Natural killer cell (primary cell): Measurements from ENCODE around the gene CPA2. TPM values are rescaled to one million over a fixed set of nuclear protein-coding genes. Genes with fewer than 3 reads are reported as not detected.

Experiments used
- ATAC-seq, 3 donors: fragments of 150-1000 bp in 2 of 3; fragments of 200-7000 bp in 1 of 3; cut with Tn5 transposase; 1 replicate in 1 of 3; 2 replicates in 2 of 3; pipeline ENCODE4 v1.10.0; 2021; ENCODE audit warnings: mild to moderate bottlenecking in 2 of 3, moderate library complexity in 2 of 3
- DNase-seq, 2 donors: peaks; one replicate each; pipeline versions ENCODE4 v3.0.0 to v3.0.0-alpha.2; 2013 to 2021; ENCODE audit warnings: mixed read lengths in 1 of 2
- H3K27ac ChIP-seq: one replicate; pipeline ENCODE4 v1.5.1; 2013; ENCODE audit warnings: mild to moderate bottlenecking, low read length
- H3K27me3 ChIP-seq: one replicate; pipeline ENCODE4 v1.6.1; 2013; ENCODE audit warnings: low read length; ENCODE audit not compliant: control insufficient read depth, insufficient read depth
- H3K36me3 ChIP-seq: one replicate; pipeline ENCODE4 v1.6.1; 2013; ENCODE audit warnings: low read length; ENCODE audit not compliant: control insufficient read depth, insufficient read depth
- H3K4me1 ChIP-seq: one replicate; pipeline ENCODE4 v1.6.1; 2013; ENCODE audit warnings: low read length; ENCODE audit not compliant: control insufficient read depth, insufficient read depth
- H3K4me3 ChIP-seq: one replicate; pipeline ENCODE4 v1.5.1; 2013; ENCODE audit warnings: low read length
- H3K9me3 ChIP-seq: one replicate; pipeline ENCODE4 v1.6.1; 2013; ENCODE audit warnings: low read length; ENCODE audit not compliant: control insufficient read depth, insufficient read depth
- H3K27ac Mint-ChIP-seq, 2 donors: one replicate each; pipeline ENCODE4 v1.8.0; 2022; ENCODE audit warnings: mild to moderate bottlenecking in 2 of 2, mixed read lengths in 2 of 2, moderate library complexity in 1 of 2
- H3K27me3 Mint-ChIP-seq, 2 donors: one replicate each; pipeline ENCODE4 v1.8.0; 2022; ENCODE audit warnings: low read depth in 2 of 2, mixed read lengths in 2 of 2
- H3K36me3 Mint-ChIP-seq: one replicate; pipeline ENCODE4 v1.8.0; 2022; ENCODE audit warnings: mixed read lengths
- H3K4me1 Mint-ChIP-seq, 2 donors: one replicate each; pipeline ENCODE4 v1.8.0; 2022; ENCODE audit warnings: mixed read lengths in 2 of 2
- H3K4me3 Mint-ChIP-seq: one replicate; pipeline ENCODE4 v1.8.0; 2022; ENCODE audit warnings: mild to moderate bottlenecking, moderate library complexity, mixed read lengths
- H3K9me3 Mint-ChIP-seq, 2 donors: one replicate each; pipeline ENCODE4 v1.8.0; 2022; ENCODE audit warnings: mixed read lengths in 2 of 2
- CTCF ChIP-seq: fragments of 200-600 bp; IDR thresholded peaks from one replicate; pipeline ENCODE4 v1.8.0; 2022; ENCODE audit warnings: antibody characterized with exemption
- WGBS: methylation state at CpG from one replicate; pipeline ENCODE4 v1.1.7; 2013; ENCODE audit warnings: missing lambda C conversion rate; ENCODE audit not compliant: insufficient coverage; 5-methylcytosine and 5-hydroxymethylcytosine counted together
- intact Hi-C: fragments of 100-400 bp; cut with micrococcal nuclease; formaldehyde crosslinking; loops from one replicate; pipeline ENCODE4 v1.14.2; 2022
- total RNA-seq, 4 donors: library from RNA; stranded (reverse); fragments of 120-200 nt in 1 of 4; gene quantifications; one replicate each; pipeline versions ENCODE4 v1.2.3 to v1.2.4, GENCODE V29; 2013 to 2022

CPA2 gene
- total RNA-seq, 3 donors from 2014 or later (not counting 1 experiment from before 2014, with no cell fraction given) = not detected

GRCh38 chr7:130273933-130274255, 7.2 kb downstream of the CPA2 start:
- Histone ChIP-seq H3K27me3 (peaks cover 3% of the 10 kb centered on the region), H3K4me3 (no peak overlapping the region), H3K9me3 (no peaks in the 10 kb centered on the region), H3K27ac (no peak overlapping the region), H3K4me1 (peaks cover 4% of the 10 kb centered on the region), H3K36me3 (no peaks in the 10 kb centered on the region)
- Mint-ChIP-seq H3K4me3 (no peak overlapping the region), H3K27me3 (peaks cover 34 to 35% of the 10 kb centered on the region in 2 donors), H3K27ac (no peak overlapping the region), H3K36me3 (no peaks in the 10 kb centered on the region), H3K9me3 (no peaks in the 10 kb centered on the region), H3K4me1 (no peaks in the 10 kb centered on the region)
- TF ChIP-seq CTCF = no peak
- DNase-seq = no peak
- intact Hi-C loops = no loop called here
- 81% methylated on average over 9 of the region's 11 CpGs for WGBS
- no peak for ATAC-seq

- no peaks in the 10 kb centered on the region for H3K36me3 Mint-ChIP-seq
- Histone ChIP-seq H3K27me3 (peaks cover 3% of the 10 kb centered on the region), H3K36me3 (no peaks in the 10 kb centered on the region), H3K4me3 (no peak overlapping the region), H3K9me3 (no peaks in the 10 kb centered on the region), H3K4me1 (peaks cover 4% of the 10 kb centered on the region), H3K27ac (no peak overlapping the region)
- H3K27ac Mint-ChIP-seq = no peak overlapping the region
- intact Hi-C loops = no loop called here
- ATAC-seq (no peak), DNase-seq (no peak)
- peaks cover 34 to 35% of the 10 kb centered on the region in 2 donors for H3K27me3 Mint-ChIP-seq
- H3K4me3 Mint-ChIP-seq = no peak overlapping the region
- no peak for TF ChIP-seq CTCF
- no peaks in the 10 kb centered on the region for H3K9me3 Mint-ChIP-seq
- WGBS = no CpG with 5 or more reads among the region's 1 CpG
- H3K4me1 Mint-ChIP-seq = no peaks in the 10 kb centered on the region
Measured at GRCh38 chr7:130274296-130274695, 7.6 kb downstream of the CPA2 start.

GRCh38 chr7:130274983-130275591, 8.4 kb downstream of the CPA2 start:
- Mint-ChIP-seq H3K36me3 (no peaks in the 10 kb centered on the region), H3K4me1 (no peaks in the 10 kb centered on the region), H3K27ac (no peak overlapping the region), H3K9me3 (no peaks in the 10 kb centered on the region), H3K4me3 (no peak overlapping the region), H3K27me3 (peaks cover 34 to 35% of the 10 kb centered on the region in 2 donors)
- DNase-seq = no peak
- no peak for ATAC-seq
- no peak overlapping the region for H3K4me3 ChIP-seq
- WGBS = 92% methylated on average over 10 of the region's 11 CpGs
- no peak for TF ChIP-seq CTCF
- H3K4me1 ChIP-seq = peaks cover 4% of the 10 kb centered on the region
- no peaks in the 10 kb centered on the region for H3K9me3 ChIP-seq
- H3K27ac ChIP-seq = no peak overlapping the region
- intact Hi-C loops = no loop called here
- H3K36me3 ChIP-seq = no peaks in the 10 kb centered on the region
- peaks cover 3% of the 10 kb centered on the region for H3K27me3 ChIP-seq

GRCh38 chr7:130275826-130276297, 9.2 kb downstream of the CPA2 start:
- H3K36me3 Mint-ChIP-seq = no peaks in the 10 kb centered on the region
- no peak overlapping the region for H3K27ac ChIP-seq
- H3K9me3 ChIP-seq = no peaks in the 10 kb centered on the region
- H3K4me1 ChIP-seq = peaks cover 4% of the 10 kb centered on the region
- intact Hi-C loops = no loop called here
- TF ChIP-seq CTCF = no peak
- no peaks in the 10 kb centered on the region for H3K36me3 ChIP-seq
- no peaks in the 10 kb centered on the region for H3K4me1 Mint-ChIP-seq
- peaks cover 3% of the 10 kb centered on the region for H3K27me3 ChIP-seq
- no peak overlapping the region for H3K4me3 ChIP-seq
- 87% methylated on average over 3 of the region's 5 CpGs for WGBS
- H3K27ac Mint-ChIP-seq = no peak overlapping the region
- no peaks in the 10 kb centered on the region for H3K9me3 Mint-ChIP-seq
- H3K27me3 Mint-ChIP-seq = peaks cover 34% of the 10 kb centered on the region in 2 donors
- no peak overlapping the region for H3K4me3 Mint-ChIP-seq
- ATAC-seq (no peak), DNase-seq (no peak)
